NB4 (cell line): ENCODE data around the gene BABAM1.

ENCODE experiments used
- MYC ChIP-seq: IDR thresholded peaks from 2 replicates; pipeline ENCODE4 v1.6.1; 2011; ENCODE audit warnings: low read depth, low read length
- POLR2A ChIP-seq: IDR thresholded peaks from 2 replicates; pipeline ENCODE4 v1.6.1; 2011; ENCODE audit warnings: mild to moderate bottlenecking; ENCODE audit not compliant: insufficient read length; ENCODE audit errors: extremely low read depth
- TF ChIP-seq, protein P1 (sequence below): IDR thresholded peaks from 2 replicates; pipeline ENCODE4 v1.6.1; 2011; ENCODE audit warnings: low read depth, low read length
- TF ChIP-seq, protein P2 (sequence below): IDR thresholded peaks from one replicate; pipeline ENCODE4 v1.5.1; 2012; ENCODE audit warnings: low read depth, low read length

DNA sequence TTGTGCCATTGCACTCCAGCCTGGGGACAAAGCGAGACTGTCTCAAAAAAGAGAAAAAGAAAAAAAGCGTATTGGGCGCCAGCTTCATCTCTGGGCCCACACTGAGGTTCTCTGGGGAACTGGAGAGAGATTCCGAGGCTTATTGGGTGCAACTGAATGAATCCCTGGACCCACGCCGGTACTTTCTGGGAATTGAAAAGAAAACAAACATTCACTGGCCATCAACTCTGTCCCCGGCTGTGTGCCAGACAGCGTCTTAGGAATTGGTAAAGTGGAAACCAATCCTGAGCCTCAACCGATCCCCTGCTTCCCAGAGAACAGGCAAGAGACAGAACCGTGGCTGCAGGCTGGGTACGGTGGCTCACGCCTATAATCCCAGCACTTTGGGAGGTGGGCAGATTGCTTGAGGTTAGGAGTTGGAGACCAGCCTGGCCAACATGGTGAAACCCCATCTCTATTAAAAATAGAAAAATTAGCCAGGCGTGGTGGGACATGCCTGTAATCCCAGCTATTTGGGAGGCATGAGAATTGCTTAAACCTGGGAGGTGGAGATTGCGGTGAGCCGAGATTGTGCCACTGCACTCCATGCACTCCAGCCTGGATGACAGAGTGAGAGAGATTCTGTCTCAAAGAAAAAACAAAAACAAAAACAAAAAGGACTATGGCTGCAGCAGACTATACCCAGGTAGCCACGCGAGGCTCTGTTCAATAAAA, 58.8 kb downstream of the BABAM1 start:
- TF ChIP-seq, protein P1, sequence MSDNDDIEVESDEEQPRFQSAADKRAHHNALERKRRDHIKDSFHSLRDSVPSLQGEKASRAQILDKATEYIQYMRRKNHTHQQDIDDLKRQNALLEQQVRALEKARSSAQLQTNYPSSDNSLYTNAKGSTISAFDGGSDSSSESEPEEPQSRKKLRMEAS = no peak
- TF ChIP-seq, protein P2, sequence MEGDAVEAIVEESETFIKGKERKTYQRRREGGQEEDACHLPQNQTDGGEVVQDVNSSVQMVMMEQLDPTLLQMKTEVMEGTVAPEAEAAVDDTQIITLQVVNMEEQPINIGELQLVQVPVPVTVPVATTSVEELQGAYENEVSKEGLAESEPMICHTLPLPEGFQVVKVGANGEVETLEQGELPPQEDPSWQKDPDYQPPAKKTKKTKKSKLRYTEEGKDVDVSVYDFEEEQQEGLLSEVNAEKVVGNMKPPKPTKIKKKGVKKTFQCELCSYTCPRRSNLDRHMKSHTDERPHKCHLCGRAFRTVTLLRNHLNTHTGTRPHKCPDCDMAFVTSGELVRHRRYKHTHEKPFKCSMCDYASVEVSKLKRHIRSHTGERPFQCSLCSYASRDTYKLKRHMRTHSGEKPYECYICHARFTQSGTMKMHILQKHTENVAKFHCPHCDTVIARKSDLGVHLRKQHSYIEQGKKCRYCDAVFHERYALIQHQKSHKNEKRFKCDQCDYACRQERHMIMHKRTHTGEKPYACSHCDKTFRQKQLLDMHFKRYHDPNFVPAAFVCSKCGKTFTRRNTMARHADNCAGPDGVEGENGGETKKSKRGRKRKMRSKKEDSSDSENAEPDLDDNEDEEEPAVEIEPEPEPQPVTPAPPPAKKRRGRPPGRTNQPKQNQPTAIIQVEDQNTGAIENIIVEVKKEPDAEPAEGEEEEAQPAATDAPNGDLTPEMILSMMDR = no peak
- TF ChIP-seq POLR2A = no peak
- no peak for TF ChIP-seq MYC
